HG03139 (cell line): ENCODE measurements around the gene B4GALNT4.
"Not testable (repeated sequence)": the region's sequence is repeated elsewhere in the genome, so short reads cannot be mapped to it uniquely, and the experiment has no call there.

Experiments
- ATAC-seq: cut with Tn5 transposase; IDR thresholded peaks from one replicate; pipeline ENCODE4 v1.9.1; 2021; ENCODE audit not compliant: unreplicated experiment

Gene B4GALNT4

DNA sequence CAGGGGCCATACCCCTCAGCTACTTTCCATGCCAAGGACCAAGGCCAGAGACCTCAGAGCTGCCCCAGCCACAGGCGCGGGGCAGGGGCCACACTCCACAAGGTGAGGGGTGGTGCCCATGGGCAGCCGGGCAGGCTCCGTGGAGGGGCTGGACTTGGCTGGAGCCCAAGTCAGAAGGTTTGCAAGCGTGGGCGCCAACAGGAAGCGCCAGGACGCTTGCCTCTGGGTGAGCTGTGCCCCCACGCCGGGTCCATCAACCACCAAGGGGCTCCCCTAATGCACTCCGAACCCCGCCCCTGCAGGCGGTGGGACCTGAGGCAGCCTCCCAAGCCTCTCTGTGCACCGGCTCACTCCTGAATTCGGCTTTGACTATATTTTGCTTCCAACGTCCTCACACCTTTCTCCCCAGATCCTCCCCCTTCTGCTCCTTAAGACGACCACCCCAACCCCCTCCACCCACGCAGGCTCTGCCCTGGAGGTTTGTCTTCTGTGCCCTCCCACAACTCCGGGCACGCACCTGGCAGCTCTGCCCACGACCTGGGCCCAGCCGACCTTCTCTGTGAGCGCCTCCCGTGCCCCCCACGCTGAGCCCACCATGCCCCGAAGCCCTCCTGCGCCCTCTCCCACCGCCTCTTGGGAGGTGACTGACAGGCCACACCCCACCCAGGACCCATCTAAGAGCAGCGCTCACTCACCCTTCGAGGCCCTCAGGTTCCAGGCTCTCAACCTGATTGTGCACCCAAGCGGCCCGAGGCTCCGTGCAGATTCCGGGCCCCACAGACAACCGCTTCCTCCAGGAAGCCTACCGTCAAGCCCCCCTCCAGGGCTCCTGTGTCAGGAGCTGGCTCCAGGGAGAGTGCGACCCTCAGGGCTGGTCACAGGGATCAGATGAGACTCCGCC lies 22.1 kb downstream of the B4GALNT4 start:
- no peak for ATAC-seq

DNA sequence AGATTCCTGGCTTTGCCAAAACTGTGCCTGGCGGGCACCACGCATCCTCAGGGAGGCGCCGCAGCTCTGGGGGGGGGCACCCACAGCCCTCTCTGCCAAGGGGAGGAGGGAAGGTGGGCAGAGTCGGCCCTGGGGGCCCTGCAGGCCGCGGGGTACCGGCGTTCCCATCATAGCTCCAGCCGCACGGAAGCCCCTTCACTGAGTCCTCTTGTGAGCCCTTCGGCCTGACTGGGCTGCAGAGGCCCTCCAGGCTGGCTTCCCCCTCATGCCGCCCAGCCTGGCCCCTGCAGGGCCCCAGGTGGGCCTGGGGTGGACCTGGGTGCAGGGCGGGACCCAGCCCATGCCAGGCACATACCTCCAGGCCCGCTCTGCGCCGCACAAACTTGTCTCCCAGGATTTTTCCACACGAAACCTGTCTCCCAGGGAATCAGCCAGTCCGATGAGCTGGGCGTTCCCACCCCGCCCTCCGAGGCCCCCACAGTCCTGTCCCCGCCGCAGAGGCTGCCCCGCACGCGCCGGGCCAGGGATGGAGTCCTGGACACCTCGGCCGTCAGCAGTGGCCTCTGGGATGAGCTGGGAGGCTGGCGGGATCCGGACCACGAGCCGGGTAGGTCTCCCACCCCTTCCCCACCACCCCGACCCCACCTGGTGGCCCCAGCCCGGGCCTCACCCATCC lies 22.9 kb downstream of the B4GALNT4 start:
- no peak for ATAC-seq

DNA sequence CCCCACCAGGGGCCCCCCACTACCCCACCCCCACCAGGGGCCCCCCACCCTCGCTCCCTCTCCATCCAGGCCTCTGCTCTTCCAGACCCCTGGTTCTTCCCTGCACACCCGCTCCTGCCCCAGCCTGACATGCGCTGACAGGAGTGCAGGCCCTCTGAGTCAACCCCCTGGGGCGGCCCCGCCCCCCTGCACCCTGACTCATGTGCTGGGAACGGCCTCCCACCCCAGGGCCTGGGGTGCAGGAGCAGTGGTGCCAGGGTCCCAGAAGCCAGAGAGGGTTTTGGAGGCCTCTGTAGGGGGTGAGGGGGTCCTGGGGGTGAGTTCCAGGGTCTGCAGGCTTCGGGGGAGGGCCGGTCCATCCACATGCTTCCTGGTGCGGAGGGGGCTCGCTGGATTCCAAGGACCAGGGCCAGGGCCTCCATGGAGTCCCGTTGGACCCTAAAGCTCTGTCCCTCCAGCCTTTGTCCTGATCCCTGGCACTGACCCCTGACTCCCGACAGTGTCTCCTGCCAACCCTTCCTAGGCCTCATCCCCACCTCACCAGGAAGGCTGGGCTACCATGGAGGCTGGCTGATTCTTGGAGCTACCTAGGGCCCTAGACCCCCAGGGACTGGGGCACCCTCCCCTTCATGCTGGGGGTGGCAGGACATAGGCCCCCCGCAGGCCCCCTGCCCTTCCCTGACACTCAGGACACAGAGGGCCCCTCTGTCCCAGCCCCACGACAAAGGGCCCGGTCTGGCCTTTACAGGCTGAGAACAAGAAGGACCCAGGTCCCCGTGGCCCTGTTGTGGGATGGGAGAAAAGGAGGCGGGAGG lies 24.1 kb downstream of the B4GALNT4 start:
- ATAC-seq = no peak

DNA sequence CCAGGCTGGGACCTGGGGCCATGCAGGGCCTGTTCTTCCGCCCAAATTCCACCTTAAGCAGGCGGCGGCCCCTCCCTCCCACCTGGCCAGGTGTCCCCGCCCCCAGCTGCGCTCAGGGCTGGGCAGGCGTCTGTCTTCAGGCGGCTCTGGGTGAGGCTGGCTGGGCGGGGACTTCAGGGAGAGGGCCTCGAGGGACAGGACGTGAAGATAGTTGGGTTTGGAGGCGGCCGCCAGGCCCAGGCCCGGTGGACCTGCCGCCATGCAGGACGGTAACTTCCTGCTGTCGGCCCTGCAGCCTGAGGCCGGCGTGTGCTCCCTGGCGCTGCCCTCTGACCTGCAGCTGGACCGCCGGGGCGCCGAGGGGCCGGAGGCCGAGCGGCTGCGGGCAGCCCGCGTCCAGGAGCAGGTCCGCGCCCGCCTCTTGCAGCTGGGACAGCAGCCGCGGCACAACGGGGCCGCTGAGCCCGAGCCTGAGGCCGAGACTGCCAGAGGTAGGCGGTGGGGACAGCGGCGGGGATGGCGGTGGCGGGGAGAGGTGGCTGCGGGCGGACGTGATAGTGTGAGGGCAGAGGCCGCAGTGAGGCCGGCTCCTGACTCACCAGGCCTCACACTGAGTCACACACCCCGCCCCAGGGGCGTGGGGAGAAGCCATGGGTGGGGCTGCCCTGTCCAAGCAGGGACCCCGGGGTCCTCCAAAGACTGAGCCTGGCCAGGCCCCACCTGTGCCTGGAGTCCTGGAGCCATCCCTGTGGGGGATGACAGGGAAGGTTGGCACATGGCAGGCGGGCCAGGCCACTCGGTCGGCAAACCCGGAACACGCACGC lies 24.9 kb downstream of the B4GALNT4 start, which contains the start of gene PKP3:
PKP3 (plus strand) TSS at position 176 of the 824 bp plus-strand sequence; CDS start at position 260, 84 bp downstream.
- no peak for ATAC-seq

DNA sequence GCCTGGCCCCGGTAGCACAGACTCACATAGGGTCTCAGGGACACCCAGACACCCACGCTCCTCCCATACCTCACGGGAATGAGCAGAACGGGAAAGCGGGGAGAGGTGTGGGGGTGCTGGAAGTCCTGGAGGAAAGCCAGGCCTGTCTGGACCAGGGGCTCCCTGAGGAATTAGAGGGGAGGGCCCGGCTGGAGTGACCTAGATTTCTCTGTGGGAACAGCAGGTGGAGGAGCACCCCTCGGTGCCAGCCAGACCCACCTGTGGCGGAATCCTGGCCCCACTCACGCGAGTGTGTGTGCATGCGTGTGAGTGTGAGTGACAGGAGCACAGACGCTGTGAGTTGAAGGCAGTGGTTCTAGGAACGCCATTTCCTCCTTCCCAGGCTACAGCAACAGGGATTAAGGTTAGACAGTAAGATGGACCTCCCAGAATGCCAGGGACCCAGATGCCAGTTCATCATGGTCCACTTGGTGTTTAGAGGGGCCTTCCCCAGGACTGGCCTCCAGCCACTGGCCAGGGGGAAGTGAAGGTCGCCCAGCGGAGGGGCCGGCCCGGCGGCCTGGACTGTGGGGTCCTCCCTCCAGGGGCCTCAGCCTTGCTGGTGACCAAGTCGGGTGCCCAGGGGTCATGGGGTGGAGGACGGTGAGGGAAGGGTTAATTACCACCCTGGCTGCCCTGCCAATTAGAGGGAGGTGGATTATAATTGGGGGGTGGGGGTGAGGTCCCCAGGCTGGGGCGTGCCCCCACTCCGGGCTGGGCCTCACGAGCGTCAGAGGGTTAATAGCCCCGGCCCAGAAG lies 25.8 kb downstream of the B4GALNT4 start:
- ATAC-seq = no peak

DNA sequence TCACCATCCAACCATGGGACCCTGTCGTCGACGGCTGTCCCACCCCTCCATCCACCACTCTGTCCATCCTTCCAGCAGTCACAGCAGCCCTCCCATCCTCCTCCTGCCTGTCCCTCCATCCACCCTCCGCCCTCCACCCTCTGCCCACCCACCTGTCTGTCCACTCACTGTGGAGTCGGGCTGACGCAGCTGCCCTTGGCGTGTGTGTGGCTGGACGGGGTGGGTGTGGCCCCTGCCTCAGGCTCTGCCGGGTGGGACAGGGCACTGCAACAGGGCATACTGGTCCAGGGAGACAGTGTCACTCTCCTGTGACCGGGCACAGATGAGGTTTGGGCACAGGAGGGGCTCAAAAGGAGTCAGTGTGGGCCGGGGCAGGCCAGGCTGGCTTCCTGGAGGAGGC lies 26.6 kb downstream of the B4GALNT4 start:
- ATAC-seq = no peak

DNA sequence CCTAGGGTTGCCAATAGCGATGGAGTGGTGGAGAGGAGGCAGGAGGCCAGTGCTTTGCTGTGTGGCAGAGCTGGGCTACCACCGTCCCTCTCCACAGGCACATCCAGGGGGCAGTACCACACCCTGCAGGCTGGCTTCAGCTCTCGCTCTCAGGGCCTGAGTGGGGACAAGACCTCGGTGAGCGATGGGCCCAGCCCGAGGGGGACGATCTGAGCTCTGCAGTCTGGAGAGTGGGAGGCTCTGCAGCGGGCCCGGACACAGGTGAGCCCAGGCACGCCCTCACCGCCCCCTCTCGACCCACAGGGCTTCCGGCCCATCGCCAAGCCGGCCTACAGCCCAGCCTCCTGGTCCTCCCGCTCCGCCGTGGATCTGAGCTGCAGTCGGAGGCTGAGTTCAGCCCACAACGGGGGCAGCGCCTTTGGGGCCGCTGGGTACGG lies 27.2 kb downstream of the B4GALNT4 start:
- no peak for ATAC-seq

DNA sequence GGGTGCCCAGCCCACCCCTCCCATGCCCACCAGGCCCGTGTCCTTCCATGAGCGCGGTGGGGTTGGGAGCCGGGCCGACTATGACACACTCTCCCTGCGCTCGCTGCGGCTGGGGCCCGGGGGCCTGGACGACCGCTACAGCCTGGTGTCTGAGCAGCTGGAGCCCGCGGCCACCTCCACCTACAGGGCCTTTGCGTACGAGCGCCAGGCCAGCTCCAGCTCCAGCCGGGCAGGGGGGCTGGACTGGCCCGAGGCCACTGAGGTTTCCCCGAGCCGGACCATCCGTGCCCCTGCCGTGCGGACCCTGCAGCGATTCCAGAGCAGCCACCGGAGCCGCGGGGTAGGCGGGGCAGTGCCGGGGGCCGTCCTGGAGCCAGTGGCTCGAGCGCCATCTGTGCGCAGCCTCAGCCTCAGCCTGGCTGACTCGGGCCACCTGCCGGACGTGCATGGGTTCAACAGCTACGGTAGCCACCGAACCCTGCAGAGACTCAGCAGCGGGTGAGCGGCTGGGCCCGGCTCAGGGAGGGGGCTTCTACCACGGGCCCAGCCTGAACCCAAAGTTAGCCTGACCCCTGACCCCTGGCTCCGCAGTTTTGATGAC lies 27.7 kb downstream of the B4GALNT4 start:
- peak; percentile 60 for ATAC-seq

DNA sequence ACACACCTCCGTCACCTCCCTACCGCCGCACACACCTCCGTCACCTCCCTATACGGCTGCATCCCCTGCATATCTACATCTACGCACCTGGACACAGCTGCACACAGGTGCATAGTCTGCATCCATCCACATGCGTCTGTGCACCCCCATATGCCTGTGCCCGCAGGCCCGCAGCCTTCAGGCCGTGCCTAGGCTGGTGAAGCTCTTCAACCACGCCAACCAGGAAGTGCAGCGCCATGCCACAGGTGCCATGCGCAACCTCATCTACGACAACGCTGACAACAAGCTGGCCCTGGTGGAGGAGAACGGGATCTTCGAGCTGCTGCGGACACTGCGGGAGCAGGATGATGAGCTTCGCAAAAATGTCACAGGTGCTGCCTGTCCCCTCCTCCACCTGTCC lies 29.5 kb downstream of the B4GALNT4 start:
- no peak for ATAC-seq

DNA sequence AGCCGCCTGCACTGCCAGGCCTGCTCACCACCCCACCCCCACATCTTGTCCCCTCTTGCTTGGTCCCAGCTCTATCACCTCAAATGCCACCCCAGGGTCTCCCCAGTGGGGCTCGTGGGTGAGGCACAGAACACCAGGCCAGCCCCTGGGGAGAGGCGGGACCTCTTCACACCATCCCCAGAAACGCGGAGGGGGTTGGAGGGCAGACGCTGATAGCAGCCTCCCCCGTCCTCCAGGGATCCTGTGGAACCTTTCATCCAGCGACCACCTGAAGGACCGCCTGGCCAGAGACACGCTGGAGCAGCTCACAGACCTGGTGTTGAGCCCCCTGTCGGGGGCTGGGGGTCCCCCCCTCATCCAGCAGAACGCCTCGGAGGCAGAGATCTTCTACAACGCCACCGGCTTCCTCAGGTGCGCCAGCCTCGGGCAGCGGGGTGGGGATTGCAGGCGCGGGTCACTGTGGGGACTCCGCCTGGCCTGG lies 30.5 kb downstream of the B4GALNT4 start:
- ATAC-seq = no peak

DNA sequence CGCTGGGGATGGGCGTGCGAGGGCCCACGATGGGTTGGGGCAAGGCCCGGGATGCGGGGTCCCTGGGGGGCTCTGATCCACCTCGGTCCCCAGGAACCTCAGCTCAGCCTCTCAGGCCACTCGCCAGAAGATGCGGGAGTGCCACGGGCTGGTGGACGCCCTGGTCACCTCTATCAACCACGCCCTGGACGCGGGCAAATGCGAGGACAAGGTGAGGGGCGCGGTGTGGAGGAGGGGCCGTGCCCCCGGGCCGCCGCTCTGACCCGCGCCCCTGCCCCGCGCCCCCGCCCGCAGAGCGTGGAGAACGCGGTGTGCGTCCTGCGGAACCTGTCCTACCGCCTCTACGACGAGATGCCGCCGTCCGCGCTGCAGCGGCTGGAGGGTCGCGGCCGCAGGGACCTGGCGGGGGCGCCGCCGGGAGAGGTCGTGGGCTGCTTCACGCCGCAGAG lies 31.0 kb downstream of the B4GALNT4 start:
- no peak for ATAC-seq

DNA sequence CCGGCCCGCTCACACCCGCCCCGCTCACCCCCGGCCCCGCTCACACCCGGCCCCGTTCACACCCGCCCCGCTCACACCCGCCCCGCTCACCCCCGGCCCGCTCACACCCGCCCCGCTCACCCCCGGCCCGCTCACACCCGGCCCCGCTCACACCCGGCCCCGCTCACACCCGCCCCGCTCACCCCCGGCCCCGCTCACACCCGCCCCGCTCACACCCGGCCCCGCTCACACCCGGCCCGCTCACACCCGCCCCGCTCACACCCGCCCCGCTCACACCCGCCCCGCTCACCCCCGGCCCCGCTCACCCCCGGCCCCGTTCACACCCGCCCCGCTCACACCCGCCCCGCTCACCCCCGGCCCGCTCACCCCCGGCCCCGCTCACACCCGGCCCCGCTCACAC lies 31.9 kb downstream of the B4GALNT4 start:
- not testable (repeated sequence) for ATAC-seq

DNA sequence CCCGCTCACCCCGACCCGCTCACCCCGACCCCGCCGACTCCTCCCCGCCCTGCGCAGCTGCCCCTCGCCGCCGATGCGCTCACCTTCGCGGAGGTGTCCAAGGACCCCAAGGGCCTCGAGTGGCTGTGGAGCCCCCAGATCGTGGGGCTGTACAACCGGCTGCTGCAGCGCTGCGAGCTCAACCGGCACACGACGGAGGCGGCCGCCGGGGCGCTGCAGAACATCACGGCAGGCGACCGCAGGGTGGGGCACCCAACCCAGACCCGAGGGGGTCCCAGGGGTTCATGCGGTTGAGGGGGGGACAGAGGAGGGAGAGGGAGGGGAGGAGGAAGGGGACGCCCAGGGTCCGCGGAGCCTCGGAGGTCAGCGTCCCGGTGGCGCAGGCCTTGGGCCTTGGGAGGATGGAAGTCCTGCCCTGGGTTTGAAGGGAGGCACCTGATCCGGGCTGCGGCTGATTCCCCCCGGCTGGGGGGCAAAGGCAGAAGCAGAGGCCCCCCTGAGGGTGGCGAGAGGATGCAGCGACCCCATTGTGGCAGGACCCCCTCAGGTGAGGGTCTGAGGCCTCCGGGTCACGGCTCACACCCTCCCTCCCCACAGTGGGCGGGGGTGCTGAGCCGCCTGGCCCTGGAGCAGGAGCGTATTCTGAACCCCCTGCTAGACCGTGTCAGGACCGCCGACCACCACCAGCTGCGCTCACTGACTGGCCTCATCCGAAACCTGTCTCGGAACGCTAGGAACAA lies 33.9 kb downstream of the B4GALNT4 start:
- no peak for ATAC-seq

DNA sequence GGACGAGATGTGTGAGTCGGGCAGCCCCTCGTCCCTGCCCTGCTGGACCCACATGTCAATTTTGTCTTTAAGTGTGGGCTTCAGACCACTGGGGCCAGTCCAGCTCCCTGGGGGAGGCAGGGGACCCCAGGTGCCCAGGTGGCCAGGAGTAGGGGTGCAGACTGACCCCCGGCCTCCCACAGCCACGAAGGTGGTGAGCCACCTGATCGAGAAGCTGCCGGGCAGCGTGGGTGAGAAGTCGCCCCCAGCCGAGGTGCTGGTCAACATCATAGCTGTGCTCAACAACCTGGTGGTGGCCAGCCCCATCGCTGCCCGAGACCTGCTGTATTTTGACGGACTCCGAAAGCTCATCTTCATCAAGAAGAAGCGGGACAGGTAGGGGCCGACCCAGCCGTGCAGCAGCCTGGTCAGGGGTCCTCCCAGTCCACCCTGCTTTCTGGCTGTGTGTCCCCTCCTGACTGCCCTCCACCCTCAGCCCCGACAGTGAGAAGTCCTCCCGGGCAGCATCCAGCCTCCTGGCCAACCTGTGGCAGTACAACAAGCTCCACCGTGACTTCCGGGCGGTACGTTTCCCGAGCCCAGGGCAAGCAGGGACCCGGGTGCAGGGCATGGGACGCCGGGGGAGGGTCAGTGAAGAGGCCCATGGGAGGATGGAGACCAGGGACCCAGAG lies 34.6 kb downstream of the B4GALNT4 start:
- ATAC-seq = no peak

DNA sequence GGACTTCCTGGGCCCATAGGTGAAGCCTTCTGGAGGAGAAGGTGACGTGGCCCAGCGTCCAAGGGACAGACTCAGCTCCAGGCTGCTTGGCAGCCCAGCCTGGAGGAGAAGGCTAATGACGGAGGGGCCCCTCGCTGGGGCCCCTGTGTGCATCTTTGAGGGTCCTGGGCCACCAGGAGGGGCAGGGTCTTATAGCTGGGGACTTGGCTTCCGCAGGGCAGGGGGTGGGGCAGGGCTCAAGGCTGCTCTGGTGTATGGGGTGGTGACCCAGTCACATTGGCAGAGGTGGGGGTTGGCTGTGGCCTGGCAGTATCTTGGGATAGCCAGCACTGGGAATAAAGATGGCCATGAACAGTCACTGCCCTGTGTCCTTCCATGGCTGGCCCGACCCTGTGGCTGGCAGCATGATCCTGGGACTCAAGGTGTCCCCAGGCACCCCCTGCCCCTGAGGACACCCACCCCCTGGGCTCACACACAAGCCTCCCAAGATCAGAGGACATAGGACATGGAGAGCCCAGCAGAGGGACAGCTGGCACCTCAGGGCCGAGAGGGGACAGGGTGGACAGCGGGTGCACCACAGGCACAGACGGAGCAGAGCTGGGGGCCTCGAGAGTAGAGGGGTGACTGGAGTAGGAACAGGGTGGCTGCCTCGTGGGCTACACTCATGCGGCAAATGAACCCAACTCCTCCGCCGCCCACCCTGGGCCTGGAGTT lies 35.4 kb downstream of the B4GALNT4 start:
- ATAC-seq = no peak

DNA sequence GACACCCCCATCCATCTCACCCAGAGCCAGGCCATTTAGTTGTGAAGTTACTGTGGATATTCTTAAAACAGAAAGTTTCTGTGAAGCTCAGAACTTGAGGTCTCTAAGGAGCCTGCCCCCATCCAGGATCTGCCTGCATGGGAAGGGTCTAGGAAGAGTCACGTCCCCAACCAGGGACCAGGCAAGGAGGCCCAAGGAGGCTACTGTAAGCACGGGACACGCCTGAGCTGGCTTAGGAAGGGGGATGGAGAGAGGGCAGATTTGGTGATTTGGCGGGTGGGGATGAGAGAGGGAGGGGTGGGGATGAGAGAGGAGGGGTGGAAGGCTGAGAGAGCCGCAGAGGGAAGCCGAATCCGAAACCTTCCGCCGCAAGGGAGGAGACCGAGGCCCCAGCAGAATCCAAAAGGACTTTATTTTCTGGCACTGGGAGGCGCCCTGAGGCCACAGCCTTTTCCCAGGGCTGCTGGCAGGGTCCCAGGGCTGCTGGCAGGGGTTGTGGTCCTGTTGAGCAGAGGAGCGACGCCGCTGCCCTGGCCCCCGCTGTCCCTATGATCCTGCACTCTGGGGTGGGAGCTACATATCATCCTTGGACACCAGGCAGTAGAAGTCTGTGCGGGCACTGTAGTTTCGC lies 36.1 kb downstream of the B4GALNT4 start:
- ATAC-seq = no peak
